A549 treated with dexamethasone at 1 μM for 4 hours (cell line): Measurements from ENCODE around the gene C22orf42. TPM values are rescaled to one million over a fixed set of nuclear protein-coding genes. Genes with fewer than 3 reads are reported as not detected.

Experiments used
- total RNA-seq: library from RNA; stranded (reverse); fragments of 200-300 nt; extraction: Qiagen RNA extraction; gene quantifications from 5 replicates; pipeline ENCODE4 v1.2.3, GENCODE V29; 2022

C22orf42 gene, protein sequence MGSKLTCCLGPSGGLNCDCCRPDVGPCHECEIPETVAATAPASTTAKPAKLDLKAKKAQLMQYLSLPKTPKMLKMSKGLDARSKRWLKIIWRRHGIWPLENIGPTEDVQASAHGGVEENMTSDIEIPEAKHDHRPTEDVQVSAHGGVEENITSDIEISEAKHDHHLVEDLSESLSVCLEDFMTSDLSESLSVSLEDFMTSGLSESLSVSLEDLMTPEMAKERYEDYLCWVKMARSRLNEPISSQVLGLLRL
- not detected in 5 replicates for total RNA-seq

DNA sequence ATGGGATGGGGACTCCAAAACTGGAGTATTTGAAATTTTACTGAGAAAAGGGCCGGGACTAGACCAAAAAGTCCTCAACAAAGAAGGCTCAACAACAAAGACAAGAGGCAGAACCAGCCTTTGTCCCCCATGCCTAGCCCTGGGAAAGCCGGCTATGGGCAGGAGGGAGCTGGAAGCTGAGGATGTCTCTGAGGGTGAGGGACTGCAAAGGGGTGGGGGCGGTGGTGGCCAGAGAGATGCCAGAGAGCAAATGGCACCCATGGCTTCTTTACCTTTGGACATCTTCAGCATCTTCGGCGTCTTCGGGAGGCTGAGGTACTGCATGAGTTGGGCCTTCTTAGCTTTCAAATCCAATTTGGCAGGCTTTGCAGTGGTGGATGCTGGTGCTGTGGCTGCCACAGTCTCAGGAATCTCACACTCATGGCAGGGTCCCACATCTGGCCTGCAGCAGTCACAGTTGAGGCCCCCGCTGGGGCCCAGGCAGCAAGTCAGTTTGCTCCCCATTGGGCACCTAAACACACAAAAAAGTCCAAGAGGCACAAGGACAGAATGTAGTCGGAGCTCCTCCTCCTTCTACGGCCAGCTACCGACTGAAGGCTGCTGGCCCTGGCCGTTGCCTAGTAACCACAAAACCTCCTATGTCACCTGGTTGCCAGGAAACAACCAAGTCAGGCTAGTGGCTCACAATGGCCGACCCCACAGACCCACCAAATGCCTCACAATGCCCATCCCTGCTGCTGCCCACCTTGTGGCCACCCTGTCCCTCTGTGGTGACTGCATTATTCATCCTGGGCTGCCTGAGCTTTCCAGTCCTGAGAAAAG lies at the start of gene C22orf42:
Gene C22orf42, minus strand, starts transcription at position 592 of the 822 bp plus-strand sequence. Its CDS starts 88 bp downstream, at position 504.

DNA sequence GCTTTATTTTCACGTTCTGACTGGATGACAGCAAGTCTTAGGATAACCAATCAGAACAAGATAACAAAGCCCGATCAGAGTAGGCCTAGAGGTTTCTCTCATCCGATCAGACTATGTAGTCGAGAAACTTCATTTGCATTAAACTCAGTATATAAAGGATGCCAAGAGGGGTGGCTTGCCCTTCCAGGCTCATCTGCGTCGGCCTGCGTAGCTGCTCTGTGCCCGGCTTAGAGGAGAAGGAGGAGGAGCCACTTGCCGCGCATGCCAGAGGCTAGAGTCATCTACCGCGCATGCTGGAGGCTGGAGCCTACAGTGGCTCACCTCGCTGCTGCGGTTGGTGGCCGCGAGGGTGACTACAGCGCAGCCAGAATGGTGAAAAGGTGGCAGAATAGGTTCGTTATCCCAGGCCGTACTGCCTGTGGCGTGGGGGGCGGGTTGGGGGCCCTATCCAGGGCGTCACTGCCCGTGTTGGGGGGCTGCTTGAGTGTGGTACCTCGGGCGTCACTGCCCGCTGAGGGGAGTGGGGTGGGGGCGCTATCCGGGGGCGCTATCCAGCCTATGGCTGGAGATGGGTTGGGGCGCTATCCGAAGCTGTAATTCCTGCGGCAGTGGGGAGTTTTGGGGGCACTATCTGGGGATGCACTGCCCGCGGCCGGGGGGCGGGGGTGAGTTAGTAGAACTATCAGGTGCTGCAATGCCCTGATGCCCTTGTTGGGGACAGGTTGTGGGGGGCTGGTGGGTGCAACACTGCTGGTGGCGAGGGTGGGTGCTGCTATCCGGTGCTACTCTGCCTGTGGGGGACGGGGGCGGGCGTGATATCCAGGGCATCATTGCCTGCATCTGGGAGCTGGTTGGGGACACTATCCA lies 46.0 kb upstream of the C22orf42 start, which contains the start of gene RFPL2:
Gene RFPL2, minus strand, starts transcription at position 218 of the 867 bp plus-strand sequence. CDS start 2,622 bp downstream, outside the sequence.

Other genes with a start within 250 kb of the C22orf42 start
- 118 to 156 TPM (median 150 TPM) in 5 replicates for gene YWHAH, start 214.8 kb downstream of the C22orf42 start, total RNA-seq
- gene SLC5A1, start 116.0 kb downstream of the C22orf42 start, total RNA-seq, result 0.02 to 0.11 TPM (median 0.07 TPM) in 5 replicates
- gene RFPL2, start 45.8 kb upstream of the C22orf42 start, total RNA-seq, result 0.11 to 0.24 TPM (median 0.15 TPM) in 5 replicates
- not detected in 5 replicates for gene SLC5A4, start 96.0 kb upstream of the C22orf42 start, total RNA-seq
- gene RFPL3, start 198.6 kb upstream of the C22orf42 start, total RNA-seq, result not detected in 5 replicates